SU-DHL-6 (cell line): ENCODE results near the gene WAS.

Experiments used
- H2AFZ ChIP-seq: fragments of 200-600 bp; sonication (generic); 2 replicates; pipeline ENCODE4 v1.6.1; 2014; ENCODE audit warnings: low read depth, mild to moderate bottlenecking, moderate library complexity, mixed read lengths, antibody characterized with exemption, low read length; ENCODE audit not compliant: severe bottlenecking
- H3F3A ChIP-seq: fragments of 200-600 bp; shearing (Covaris generic); 2 replicates; pipeline ENCODE4 v1.6.0; 2016; ENCODE audit warnings: antibody characterized with exemption, mild to moderate bottlenecking; ENCODE audit not compliant: insufficient read depth
- H3K27ac ChIP-seq: fragments of 200-600 bp; sonication (generic); 2 replicates; pipeline ENCODE4 v1.5.1; 2016; ENCODE audit warnings: low read depth, mild to moderate bottlenecking, low read length, moderate library complexity, mixed read lengths
- H3K27me3 ChIP-seq: fragments of 200-600 bp; sonication (generic), shearing (Covaris generic); 2 replicates; pipeline ENCODE4 v1.6.0; 2014; ENCODE audit warnings: mild to moderate bottlenecking, low read length
- H3K36me3 ChIP-seq: fragments of 200-600 bp; sonication (generic); 2 replicates; pipeline ENCODE4 v1.6.1; 2014; ENCODE audit warnings: mild to moderate bottlenecking, low read length, mixed read lengths
- H3K4me2 ChIP-seq: fragments of 300-600, 200-600 bp; shearing (Covaris generic), sonication (generic); 2 replicates; pipeline ENCODE4 v1.6.0; 2014; ENCODE audit warnings: low read length, low read depth, mild to moderate bottlenecking; ENCODE audit not compliant: poor library complexity, severe bottlenecking
- H3K4me3 ChIP-seq: fragments of 200-600 bp; sonication (generic); 2 replicates; pipeline ENCODE4 v1.5.1; 2014; ENCODE audit warnings: antibody characterized with exemption, low read length, mild to moderate bottlenecking, mixed read lengths; ENCODE audit not compliant: insufficient read depth, poor library complexity, severe bottlenecking
- H3K79me2 ChIP-seq: fragments of 200-600 bp; sonication (generic); 2 replicates; pipeline ENCODE4 v1.6.1; 2014; ENCODE audit warnings: mild to moderate bottlenecking, low read length, moderate library complexity; ENCODE audit not compliant: insufficient read depth
- H3K9ac ChIP-seq: fragments of 200-600 bp; sonication (generic); 2 replicates; pipeline ENCODE4 v1.7.0; 2014; ENCODE audit warnings: mild to moderate bottlenecking, low read length
- H3K9me2 ChIP-seq: fragments of 200-600 bp; sonication (generic); replicated peaks from 2 replicates; pipeline ENCODE4 v1.6.1; 2014; ENCODE audit warnings: low read length; ENCODE audit not compliant: insufficient read depth
- H3K9me3 ChIP-seq: fragments of 200-600 bp; sonication (generic); 2 replicates; pipeline ENCODE4 v1.6.1; 2014; ENCODE audit warnings: low read length, mixed read lengths; ENCODE audit not compliant: insufficient read depth
- H4K20me1 ChIP-seq: fragments of 200-600 bp; sonication (generic); 2 replicates; pipeline ENCODE4 v1.6.1; 2014; ENCODE audit warnings: low read depth, mild to moderate bottlenecking, antibody characterized with exemption, low read length, moderate library complexity, mixed read lengths
- CTCF ChIP-seq: fragments of 200-600 bp; sonication (generic); IDR thresholded peaks from one replicate; pipeline ENCODE4 v1.5.1; 2017; ENCODE audit warnings: antibody characterized with exemption, mild to moderate bottlenecking, low read length, moderate library complexity; ENCODE audit not compliant: insufficient read depth, poor library complexity, severe bottlenecking
- EZH2phosphoT487 ChIP-seq: fragments of 200-600 bp; sonication (generic), shearing (Covaris generic); conservative IDR thresholded peaks from 2 replicates; pipeline ENCODE4 v1.6.1; 2018; ENCODE audit warnings: mild to moderate bottlenecking, antibody characterized with exemption, low read length, moderate library complexity, mixed read lengths

WAS gene

GRCh38 chrX:48737940-48738339 is 54.3 kb downstream of the WAS start:
- no peak for TF ChIP-seq CTCF
- TF ChIP-seq EZH2phosphoT487, result no peak
- Histone ChIP-seq H3K36me3 (no peaks in the 10 kb centered on the region), H3K27me3 (no peaks in the 10 kb centered on the region), H3K79me2 (no peaks in the 10 kb centered on the region), H3K9ac (peak overlapping the region; percentile 65), H3F3A (no peaks in the 10 kb centered on the region), H3K9me2 (no peaks in the 10 kb centered on the region), H3K4me3 (peak overlapping the region; percentile 66), H3K9me3 (no peaks in the 10 kb centered on the region), H4K20me1 (no peaks in the 10 kb centered on the region), H2AFZ (peak overlapping the region; percentile 83), H3K4me2 (peak overlapping the region; percentile 92), H3K27ac (peak overlapping the region; percentile 86)
